ENCODE measurements around the gene SBNO1. TPM values are rescaled to one million over a fixed set of nuclear protein-coding genes. Genes with fewer than 3 reads are reported as not detected.

Gene SBNO1
- total and polyA plus RNA-seq, 2 donors (not counting 3 experiments of a cell fraction or from before 2014, with no cell fraction given) = 4.8 to 34.2 TPM

GRCh38 chr12:123363390-123363739 lies 1.3 kb downstream of the SBNO1 start:
- Histone ChIP-seq H3K27me3 (ENCODE audit: control insufficient read depth in 2 of 2, insufficient read depth in 2 of 2, low read length in 2 of 2) (no peaks in the 10 kb centered on the region), H2AFZ (ENCODE audit: low read depth, low read length) (peak overlapping the region; percentile 5), H3K4me2 (ENCODE audit: insufficient read depth, low read length) (peak overlapping the region; percentile 70), H3K9me1 (replicated peaks; ENCODE audit: control insufficient read depth, extremely low read depth, insufficient read depth, low read length) (no peaks in the 10 kb centered on the region), H3K4me1 (ENCODE audit: control insufficient read depth, extremely low read depth, insufficient read depth, low read length) (peaks cover 13% of the 10 kb centered on the region), H3K4me3 (replicated peaks in 1 of 3; ENCODE audit: insufficient read depth in 1 of 3, low read depth in 1 of 3, low read length in 3 of 3) (peak overlapping the region; percentile 79 to 93 (median 86)), H3K9me3 (replicated peaks; ENCODE audit: control insufficient read depth, insufficient read depth, low read length) (no peaks in the 10 kb centered on the region), H3K27ac (ENCODE audit: insufficient read depth, low read depth, low read length) (peak overlapping the region; percentile 34), H3K36me3 (ENCODE audit: control insufficient read depth in 2 of 2, extremely low read depth in 1 of 2, insufficient read depth in 2 of 2, low read length in 2 of 2) (no peaks in the 10 kb centered on the region), H3K79me2 (ENCODE audit: control insufficient read depth, insufficient read depth, low read length) (peaks cover 58% of the 10 kb centered on the region), H3K9ac (replicated peaks; ENCODE audit: extremely low read depth, insufficient read depth, low read length) (peak overlapping the region; percentile 90), H4K20me1 (replicated peaks; ENCODE audit: control insufficient read depth, extremely low read depth, insufficient read depth, low read length) (no peaks in the 10 kb centered on the region)
- FAIRE-seq = no peak
- POLR2A ChIA-PET = no interaction called here
- DNase-seq (ENCODE audit: low read depth, low spot score) = no peak
- TF ChIP-seq MAX (IDR thresholded peaks at IDR 0.05; ENCODE audit: insufficient read depth, insufficient read length) (peak; percentile 72), EZH2 (IDR thresholded peaks at IDR 0.05; ENCODE audit: borderline replicate concordance, low read depth, low read length, severe bottlenecking) (no peak)
- TSS peak; percentile 44 for BruUV-seq (replicated peaks)
- CTCF ChIA-PET = interaction anchor here (0.8 to 2.0 kb wide), 3 partner anchors 21 to 218 kb away, joined by 3 to 7 read pairs (median 5); partner anchors contain the start of gene KMT5A
- intact Hi-C loops (cut with micrococcal nuclease) (no loop called here), dilution Hi-C loops (cut with MboI; ENCODE audit: extremely low pct_ligation_motif_present, low sequenced_read_pairs) (no loop called here)

DNA sequence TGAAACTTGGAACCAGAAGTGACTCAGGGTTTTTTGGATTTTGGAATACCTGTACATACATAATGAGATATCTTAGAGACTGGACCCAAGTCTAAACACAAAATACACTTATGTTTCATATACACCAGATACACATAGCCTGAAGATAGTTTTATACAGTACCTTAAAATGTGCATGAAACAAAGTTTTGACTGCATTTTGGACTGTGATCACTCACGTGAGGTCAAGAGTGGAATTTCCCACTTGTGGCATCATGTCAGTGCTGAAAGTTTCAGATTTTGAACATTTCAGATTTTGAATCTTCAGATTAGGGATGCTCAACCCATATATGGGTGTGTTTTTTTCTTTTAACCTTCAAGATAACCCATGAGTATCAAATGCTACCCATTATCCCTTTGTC lies 6.6 kb downstream of the SBNO1 start:
- ChIA-PET POLR2A (no interaction called here), CTCF (no interaction called here)
- Histone ChIP-seq H3K9me1 (replicated peaks; ENCODE audit: control insufficient read depth, extremely low read depth, insufficient read depth, low read length) (no peaks in the 10 kb centered on the region), H3K27me3 (ENCODE audit: control insufficient read depth in 2 of 2, insufficient read depth in 2 of 2, low read length in 2 of 2) (no peaks in the 10 kb centered on the region), H4K20me1 (replicated peaks; ENCODE audit: control insufficient read depth, extremely low read depth, insufficient read depth, low read length) (no peaks in the 10 kb centered on the region), H3K4me2 (ENCODE audit: insufficient read depth, low read length) (no peak overlapping the region), H3K79me2 (ENCODE audit: control insufficient read depth, insufficient read depth, low read length) (peaks cover 95% of the 10 kb centered on the region), H2AFZ (ENCODE audit: low read depth, low read length) (no peak overlapping the region), H3K9ac (replicated peaks; ENCODE audit: extremely low read depth, insufficient read depth, low read length) (no peak overlapping the region), H3K9me3 (replicated peaks; ENCODE audit: control insufficient read depth, insufficient read depth, low read length) (no peaks in the 10 kb centered on the region), H3K27ac (ENCODE audit: insufficient read depth, low read depth, low read length) (no peak overlapping the region), H3K4me1 (ENCODE audit: control insufficient read depth, extremely low read depth, insufficient read depth, low read length) (no peaks in the 10 kb centered on the region), H3K36me3 (ENCODE audit: control insufficient read depth in 2 of 2, extremely low read depth in 1 of 2, insufficient read depth in 2 of 2, low read length in 2 of 2) (peaks cover 0 to 2% of the 10 kb centered on the region in 2 experiments), H3K4me3 (replicated peaks in 1 of 3; ENCODE audit: insufficient read depth in 1 of 3, low read depth in 1 of 3, low read length in 3 of 3) (no peak overlapping the region)
- intact Hi-C loops (cut with micrococcal nuclease) = no loop called here
- FAIRE-seq (no peak), DNase-seq (ENCODE audit: low read depth, low spot score) (no peak)
- TF ChIP-seq POLR2A (IDR thresholded peaks at IDR 0.05; ENCODE audit: low read depth, low read length) = no peak
- no peak for TF ChIP-seq POLR2AphosphoS5 (IDR thresholded peaks at IDR 0.05; ENCODE audit: insufficient read depth, low read depth, low read length)
- no peak for TF ChIP-seq MYC (IDR thresholded peaks at IDR 0.05; ENCODE audit: low read depth, low read length)
- TF ChIP-seq FOS (IDR thresholded peaks at IDR 0.05; ENCODE audit: borderline replicate concordance, insufficient read depth, low read length) = no peak
- TF ChIP-seq JUN (IDR thresholded peaks at IDR 0.05; ENCODE audit: borderline replicate concordance, insufficient read depth, insufficient read length, low read depth) = no peak
- dilution Hi-C loops (cut with MboI; ENCODE audit: extremely low pct_ligation_motif_present, low sequenced_read_pairs) = no loop called here
- BruUV-seq (replicated peaks) = no TSS peak
